ENCODE data around the gene RNGTT.

- TF ChIP-seq POLR2A (IDR thresholded peaks at IDR 0.05; ENCODE audit: low read depth, low read length), result no peak
- no peak for TF ChIP-seq POLR2AphosphoS5 (IDR thresholded peaks at IDR 0.05; ENCODE audit: low read depth, low read length)
These were observed 42.4 kb downstream of the RNGTT start for GRCh38 chr6:88920774-88921733.
